Stimulated activated CD4-positive, alpha-beta T cell treated with anti-CD3 and anti-CD28 coated beads, Interleukin-2, amount 100 ng/mL, for 4 hours (primary cell): Measurements from ENCODE around the gene CD68.
"Not testable (repeated sequence)": the region's sequence is repeated elsewhere in the genome, so short reads cannot be mapped to it uniquely, and the experiment has no call there.

Source experiments
- DNase-seq: peaks from one replicate; pipeline ENCODE4 v3.0.0-alpha.2; 2020; ENCODE audit warnings: low read depth

CD68 gene

GRCh38 chr17:7613769-7614424 lies 34.5 kb downstream of the CD68 start:
- DNase-seq = no peak

GRCh38 chr17:7614425-7615264 lies 35.2 kb downstream of the CD68 start, which contains the start of gene FXR2:
Gene FXR2 (minus strand): TSS chr17:7614897. CDS start chr17:7614532, 365 bp downstream.
- DNase-seq = peak; percentile 98

GRCh38 chr17:7615265-7615747 lies 35.9 kb downstream of the CD68 start:
- no peak for DNase-seq

- DNase-seq = no peak
These were observed 39.2 kb downstream of the CD68 start for GRCh38 chr17:7618608-7619007.

GRCh38 chr17:7620835-7621234 lies 41.4 kb downstream of the CD68 start:
- no peak for DNase-seq

GRCh38 chr17:7623661-7624060 lies 44.2 kb downstream of the CD68 start:
- DNase-seq = no peak

GRCh38 chr17:7625749-7626148 lies 46.3 kb downstream of the CD68 start:
- not testable (repeated sequence) for DNase-seq

- no peak for DNase-seq
These were observed 46.9 kb downstream of the CD68 start for GRCh38 chr17:7626307-7626706.

GRCh38 chr17:7626956-7627249 lies 47.5 kb downstream of the CD68 start:
- no peak for DNase-seq

- peak; percentile 79 for DNase-seq
These were observed 48.0 kb downstream of the CD68 start, which contains the start of gene SAT2 for GRCh38 chr17:7627250-7628121. Gene SAT2 (minus strand): TSS chr17:7627821. CDS start chr17:7627635, 186 bp downstream.

GRCh38 chr17:7629939-7630571 lies 50.6 kb downstream of the CD68 start, which contains the start of gene SHBG:
Gene SHBG (plus strand): TSS chr17:7630135. CDS start chr17:7630173, 38 bp downstream.
- DNase-seq = no peak
